HG03039 (cell line): ENCODE data around the gene NRXN3.
"Not testable (repeated sequence)": the region's sequence is repeated elsewhere in the genome, so short reads cannot be mapped to it uniquely, and the experiment has no call there.

ENCODE experiments used
- ATAC-seq: cut with Tn5 transposase; IDR thresholded peaks from one replicate; pipeline ENCODE4 v1.9.1; 2021; ENCODE audit warnings: mild to moderate bottlenecking, moderate library complexity; ENCODE audit not compliant: unreplicated experiment

The NRXN3 gene

GRCh38 chr14:78398216-78398615 lies 228.0 kb downstream of the NRXN3 start:
- ATAC-seq: no peak

- no peak for ATAC-seq
These were observed 229.2 kb downstream of the NRXN3 start for GRCh38 chr14:78399316-78399889.

- ATAC-seq: no peak
These were observed 231.7 kb downstream of the NRXN3 start for GRCh38 chr14:78401866-78402265.

GRCh38 chr14:78403278-78403815 lies 233.2 kb downstream of the NRXN3 start:
- ATAC-seq: peak; percentile 76

- ATAC-seq: no peak
These were observed 235.1 kb downstream of the NRXN3 start for GRCh38 chr14:78405079-78405856.

- ATAC-seq: no peak
These were observed 242.3 kb downstream of the NRXN3 start for GRCh38 chr14:78412475-78412874.

- ATAC-seq: no peak
These were observed 244.0 kb downstream of the NRXN3 start for GRCh38 chr14:78414172-78414571.

GRCh38 chr14:78417532-78417931 lies 247.4 kb downstream of the NRXN3 start:
- no peak for ATAC-seq

- ATAC-seq: no peak
These were observed 254.1 kb downstream of the NRXN3 start for GRCh38 chr14:78424311-78424710.

- no peak for ATAC-seq
These were observed 255.2 kb downstream of the NRXN3 start for GRCh38 chr14:78425330-78425729.

- ATAC-seq: no peak
These were observed 255.6 kb downstream of the NRXN3 start for GRCh38 chr14:78425782-78426181.

GRCh38 chr14:78432046-78432445 lies 261.9 kb downstream of the NRXN3 start:
- no peak for ATAC-seq

- not testable (repeated sequence) for ATAC-seq
These were observed 267.3 kb downstream of the NRXN3 start for GRCh38 chr14:78437448-78437847.

GRCh38 chr14:78440356-78440894 lies 270.3 kb downstream of the NRXN3 start:
- ATAC-seq: no peak

GRCh38 chr14:78443834-78444233 lies 273.7 kb downstream of the NRXN3 start:
- no peak for ATAC-seq

GRCh38 chr14:78445275-78445674 lies 275.1 kb downstream of the NRXN3 start:
- ATAC-seq: no peak

GRCh38 chr14:78446807-78447206 lies 276.6 kb downstream of the NRXN3 start:
- ATAC-seq: no peak

- ATAC-seq: no peak
These were observed 278.3 kb downstream of the NRXN3 start for GRCh38 chr14:78448164-78449094.

GRCh38 chr14:78450669-78451318 lies 280.6 kb downstream of the NRXN3 start:
- ATAC-seq: no peak

- no peak for ATAC-seq
These were observed 281.1 kb downstream of the NRXN3 start for GRCh38 chr14:78451319-78451695.
